HG03565 (cell line): ENCODE data around the gene PTPN1.
"Not testable (repeated sequence)": the region's sequence is repeated elsewhere in the genome, so short reads cannot be mapped to it uniquely, and the experiment has no call there.

Experiments
- ATAC-seq: cut with Tn5 transposase; IDR thresholded peaks from one replicate; pipeline ENCODE4 v1.9.1; 2021; ENCODE audit warnings: mild to moderate bottlenecking, moderate library complexity; ENCODE audit not compliant: unreplicated experiment

Gene PTPN1

DNA sequence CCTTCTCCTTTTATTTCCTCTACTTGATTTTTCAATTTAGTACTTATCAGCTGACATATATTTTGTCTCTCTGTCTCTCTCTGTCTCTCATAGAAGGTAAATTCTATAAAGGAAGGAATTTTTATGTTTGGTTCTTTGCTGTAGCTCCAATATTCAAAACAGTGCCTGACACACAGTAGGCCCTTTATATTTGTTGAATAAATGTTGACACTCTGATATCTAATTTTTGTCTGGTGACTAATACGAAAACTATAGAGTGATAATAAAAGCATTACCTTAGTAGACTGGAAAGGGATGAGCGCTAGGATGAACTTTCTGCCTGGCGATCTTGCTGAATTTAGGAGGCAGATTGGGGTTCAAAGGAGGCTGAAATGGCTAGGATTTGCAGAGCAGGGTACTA, 42.8 kb downstream of the PTPN1 start:
- ATAC-seq, result no peak

GRCh38 chr20:50554694-50555579, 44.8 kb downstream of the PTPN1 start:
- no peak for ATAC-seq

DNA sequence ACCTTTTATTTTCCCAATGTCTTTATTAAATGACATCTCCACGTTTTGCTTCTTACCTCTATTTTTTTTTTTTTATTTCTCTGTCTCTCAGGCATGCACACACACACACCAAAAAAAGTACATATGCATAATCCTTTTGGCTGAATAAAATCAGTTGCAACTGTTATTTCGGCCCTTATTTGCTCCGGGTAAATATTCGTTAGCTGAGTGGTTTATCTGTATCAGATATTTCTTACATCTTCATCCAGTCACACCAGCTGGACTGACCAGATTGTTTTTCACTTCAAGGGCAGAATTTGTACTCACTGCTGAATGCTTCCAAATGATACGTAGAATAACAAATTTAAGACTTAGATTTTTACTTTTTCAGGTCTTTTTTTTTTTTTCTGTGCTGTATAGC, 45.5 kb downstream of the PTPN1 start:
- no peak for ATAC-seq

DNA sequence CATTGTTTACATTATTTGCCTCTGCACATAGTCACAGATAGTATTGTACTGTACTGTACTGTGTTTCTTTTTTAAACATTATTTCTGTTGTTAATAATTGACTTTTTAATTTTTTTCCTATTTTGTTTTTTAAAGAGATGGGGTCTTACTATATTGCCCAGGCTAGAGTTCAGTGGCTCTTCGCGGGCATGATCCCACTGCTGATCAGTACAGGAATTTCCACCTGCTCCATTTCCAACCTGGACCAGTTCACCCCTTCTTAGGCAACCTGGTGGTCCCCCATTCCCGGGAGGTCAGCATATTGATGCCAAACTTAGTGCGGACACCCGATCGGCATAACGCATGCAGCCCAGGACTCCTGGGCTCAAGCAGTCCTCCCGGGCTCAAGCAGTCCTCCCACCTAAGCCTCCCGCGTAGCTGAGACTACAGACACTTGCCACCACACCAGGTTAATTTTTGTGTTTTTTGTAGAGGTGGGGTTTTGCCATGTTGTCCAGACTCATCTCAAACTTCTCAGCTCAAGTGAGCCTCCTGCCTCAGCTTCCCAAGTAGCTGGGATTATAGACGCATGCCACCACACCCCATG, 47.5 kb downstream of the PTPN1 start:
- no peak for ATAC-seq

GRCh38 chr20:50558483-50558925, 48.3 kb downstream of the PTPN1 start:
- ATAC-seq, result no peak

- no peak for ATAC-seq
These were observed 49.0 kb downstream of the PTPN1 start for GRCh38 chr20:50559149-50559548.

DNA sequence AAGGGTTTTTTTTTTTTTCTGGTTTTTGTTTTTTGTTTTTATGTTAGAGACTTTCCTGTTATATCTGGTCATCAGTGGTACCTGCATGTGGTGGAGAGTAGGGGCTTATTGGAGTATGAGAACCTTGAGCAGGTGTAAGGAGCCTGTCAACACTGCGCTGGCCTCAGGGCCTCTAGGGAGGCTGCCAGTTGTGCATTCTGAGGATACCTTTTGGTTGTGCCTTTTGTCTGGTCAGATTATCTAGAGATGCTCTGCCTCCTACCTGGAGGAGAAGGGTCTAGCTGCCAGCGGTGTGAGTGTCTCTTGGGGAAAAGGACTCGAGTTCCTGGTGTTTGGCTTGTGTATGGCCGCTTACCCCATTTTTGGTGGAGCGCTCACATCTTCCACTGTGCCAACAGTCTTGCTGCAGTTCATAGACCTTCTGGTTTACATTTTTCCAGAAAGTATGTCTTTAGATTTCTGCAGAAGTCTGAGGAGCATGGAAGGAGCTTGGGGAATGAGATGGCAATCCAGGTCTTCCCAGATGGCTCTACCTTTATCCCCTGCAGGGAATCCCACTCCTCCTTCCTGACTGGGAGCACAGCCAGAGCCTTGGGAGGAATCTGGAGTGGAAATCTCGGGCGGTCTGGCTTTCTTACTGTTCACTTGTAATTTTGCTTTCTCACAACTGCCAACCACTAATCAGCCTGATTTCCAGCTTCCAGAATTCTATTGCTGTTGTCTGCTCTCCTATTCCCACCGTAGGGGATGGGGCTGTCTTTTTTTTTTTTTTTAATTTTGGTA, 49.9 kb downstream of the PTPN1 start:
- no peak for ATAC-seq

DNA sequence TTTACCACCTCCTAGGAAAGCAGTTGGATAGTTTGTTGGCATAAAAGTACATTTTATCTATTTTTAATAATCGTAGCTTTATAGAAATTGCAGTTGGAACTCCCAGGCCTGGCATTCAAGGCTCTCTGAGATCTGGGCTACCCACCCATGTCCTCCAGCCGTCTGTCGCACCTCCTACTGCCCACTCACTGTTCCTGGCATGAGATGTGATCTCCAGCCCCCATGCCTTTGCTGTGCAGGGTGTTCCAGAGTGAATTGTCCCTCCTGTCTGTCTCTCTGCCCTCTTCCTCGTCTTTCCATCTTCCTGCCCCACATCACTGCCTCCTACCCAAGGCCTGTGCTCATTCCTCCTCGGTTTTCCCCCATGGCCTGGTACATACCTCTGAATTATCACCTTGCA, 50.7 kb downstream of the PTPN1 start:
- no peak for ATAC-seq

DNA sequence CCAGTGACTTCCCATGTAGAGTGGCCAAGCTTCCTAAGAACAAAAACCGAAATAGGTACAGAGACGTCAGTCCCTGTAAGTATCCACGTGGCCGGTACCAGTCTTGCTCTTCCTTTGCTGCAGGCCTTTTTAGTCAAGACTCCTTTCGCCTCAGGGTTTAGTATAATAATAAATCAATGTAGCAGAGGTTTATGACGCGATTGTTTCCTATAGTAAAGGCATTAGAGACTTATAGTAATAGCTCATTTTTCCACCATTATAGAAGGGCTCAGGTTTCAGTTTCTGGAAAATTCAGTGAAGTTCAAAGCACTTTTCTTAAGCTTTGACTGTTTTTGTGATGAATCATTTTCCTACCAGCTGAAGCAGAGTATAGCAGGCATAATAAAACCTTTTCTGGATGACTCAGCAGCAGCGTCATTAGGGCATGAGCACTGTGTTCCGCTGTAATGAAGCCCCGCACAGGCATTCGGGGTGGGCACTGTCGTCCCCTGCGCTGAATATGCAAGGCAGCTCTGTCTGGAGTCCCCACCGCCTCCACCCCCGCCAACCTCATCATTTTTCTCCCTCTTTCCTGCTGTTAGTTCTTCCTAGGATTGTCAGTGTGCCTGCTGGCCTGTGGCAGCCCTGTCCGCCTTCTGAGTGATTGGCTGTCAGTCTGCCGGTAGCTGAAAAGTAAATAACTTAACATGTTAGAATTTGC, 51.3 kb downstream of the PTPN1 start:
- ATAC-seq, result peak; percentile 43

DNA sequence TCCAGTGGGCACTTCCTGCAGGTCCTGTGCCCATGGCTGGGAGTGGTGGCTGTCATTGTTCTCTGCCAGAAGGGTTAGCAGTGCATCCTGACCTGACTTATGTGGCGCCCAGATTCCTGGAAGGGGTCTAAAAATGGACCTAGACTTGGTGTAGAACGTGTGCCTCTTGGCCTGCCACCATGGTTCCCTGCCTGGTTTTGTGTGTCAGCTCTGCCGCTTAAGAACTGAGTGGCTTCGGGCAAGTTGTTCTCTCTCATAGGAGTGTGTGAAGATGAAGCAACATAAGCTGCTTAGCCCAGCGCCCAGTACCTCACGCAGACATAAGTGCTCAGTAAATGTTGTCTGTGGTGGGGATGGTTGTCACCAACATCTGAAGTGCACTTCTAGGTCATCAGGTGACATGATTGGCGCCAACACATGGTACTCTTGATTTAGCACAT, 52.1 kb downstream of the PTPN1 start:
- ATAC-seq, result no peak

- ATAC-seq, result no peak
These were observed 53.2 kb downstream of the PTPN1 start for GRCh38 chr20:50563133-50563944.

- no peak for ATAC-seq
These were observed 55.2 kb downstream of the PTPN1 start for GRCh38 chr20:50565383-50565782.

DNA sequence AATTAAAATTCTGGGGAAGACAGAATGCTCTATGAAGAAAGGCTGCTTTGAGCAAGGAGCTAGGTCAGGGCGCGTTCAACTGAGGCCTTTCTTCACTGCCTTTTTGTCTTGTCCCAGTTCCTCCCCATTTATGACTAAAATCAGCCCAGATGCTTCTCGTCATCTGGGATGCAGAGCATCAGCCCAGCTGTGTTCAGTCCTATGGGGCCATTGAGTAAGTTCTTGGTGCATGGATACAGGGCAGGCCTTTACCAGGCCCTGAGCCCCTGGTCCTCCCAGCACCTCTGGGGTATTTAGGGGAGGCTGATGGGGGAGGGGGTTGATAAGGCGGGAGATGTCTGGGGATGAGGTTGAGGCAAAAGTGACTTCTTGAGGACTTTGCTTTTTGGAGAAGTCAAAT, 55.7 kb downstream of the PTPN1 start:
- ATAC-seq, result no peak

- no peak for ATAC-seq
These were observed 57.8 kb downstream of the PTPN1 start for GRCh38 chr20:50567860-50568548.

DNA sequence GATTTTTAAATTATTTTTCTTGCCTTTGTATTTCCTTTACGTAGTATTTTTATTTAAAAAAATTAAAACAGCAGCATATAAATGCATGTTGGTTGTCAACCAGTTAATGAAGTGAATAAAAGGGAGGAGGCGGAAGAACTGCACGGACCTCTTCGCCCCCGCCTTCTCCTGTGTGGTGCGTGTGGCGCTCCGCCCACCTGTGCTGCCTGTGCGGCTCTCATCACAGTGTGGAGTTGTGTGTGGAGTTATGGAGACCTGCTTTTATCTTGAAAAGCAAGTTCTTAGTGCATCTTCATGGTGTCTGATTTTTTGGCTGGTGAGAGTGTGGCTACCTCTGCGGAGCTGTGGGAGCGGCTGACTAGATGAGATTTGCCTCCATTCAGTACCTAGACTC, 58.4 kb downstream of the PTPN1 start:
- no peak for ATAC-seq

- ATAC-seq, result not testable (repeated sequence)
These were observed 59.3 kb downstream of the PTPN1 start for GRCh38 chr20:50569487-50569863.

GRCh38 chr20:50569864-50570836, 60.0 kb downstream of the PTPN1 start:
- peak; percentile 73 for ATAC-seq

- no peak for ATAC-seq
These were observed 61.3 kb downstream of the PTPN1 start for GRCh38 chr20:50571466-50571865.
